T-cell (primary cell): ENCODE data around the gene DIP2C. TPM values are rescaled to one million over a fixed set of nuclear protein-coding genes. Genes with fewer than 3 reads are reported as not detected.

Experiments
- ATAC-seq, 4 experiments: fragments of 200-7000 bp in 3 of 4; fragments of 150-1000 bp in 1 of 4; cut with Tn5 transposase; replicated peaks in 1 of 4; 1 replicate in 3 of 4; 2 replicates in 1 of 4; pipeline ENCODE4 v1.10.0; 2021; ENCODE audit warnings: moderate library complexity in 3 of 4, mild to moderate bottlenecking in 2 of 4, moderate number of reproducible peaks in 1 of 4
- CTCF ChIA-PET, 2 donors: fragments of 300-600 bp; sonication (Branson Sonifier 250); formaldehyde crosslinking; loops; one replicate each; lab custom pipeline; 2022; ENCODE audit warnings: antibody characterized with exemption in 2 of 2; lab: Charles Lee
- POLR2A ChIA-PET, 2 donors: fragments of 300-600 bp; sonication (Branson Sonifier 250); formaldehyde crosslinking; loops; one replicate each; lab custom pipeline; 2022; ENCODE audit warnings: antibody characterized with exemption in 2 of 2; lab: Charles Lee
- DNase-seq, 35 experiments: peaks; one replicate each; pipeline versions ENCODE4 v3.0.0 to v3.0.0-alpha.2; 2013 to 2023
- H3K27ac ChIP-seq: one replicate; pipeline ENCODE4 v1.5.1; 2013; ENCODE audit warnings: low read length
- H3K27me3 ChIP-seq, 2 experiments: replicated peaks in 1 of 2; 1 replicate in 1 of 2; 2 replicates in 1 of 2; pipeline versions ENCODE4 v1.6.1 to v1.7.0; 2013; ENCODE audit warnings: low read length in 1 of 2, mixed read lengths in 1 of 2; ENCODE audit not compliant: control insufficient read depth in 2 of 2, insufficient read depth in 2 of 2; ENCODE audit errors: extremely low read depth in 1 of 2
- H3K36me3 ChIP-seq, 2 donors: 1 replicate in 1 of 2; 2 replicates in 1 of 2; pipeline versions ENCODE4 v1.6.1 to v1.7.0; 2013; ENCODE audit warnings: low read length in 1 of 2; ENCODE audit not compliant: control insufficient read depth in 2 of 2, insufficient read depth in 1 of 2; ENCODE audit errors: extremely low read depth in 1 of 2
- H3K4me1 ChIP-seq, 2 experiments: 1 replicate in 1 of 2; 2 replicates in 1 of 2; pipeline versions ENCODE4 v1.6.1 to v1.7.0; 2013; ENCODE audit warnings: low read length in 2 of 2, mixed read lengths in 1 of 2; ENCODE audit not compliant: insufficient read depth in 2 of 2, control insufficient read depth in 1 of 2; ENCODE audit errors: extremely low read depth in 1 of 2
- H3K4me3 ChIP-seq, 2 donors: 1 replicate in 1 of 2; 2 replicates in 1 of 2; pipeline versions ENCODE4 v1.5.1 to v1.7.0; 2013; ENCODE audit warnings: mild to moderate bottlenecking in 2 of 2, low read length in 1 of 2, moderate library complexity in 1 of 2; ENCODE audit not compliant: control insufficient read depth in 1 of 2; ENCODE audit errors: extremely low read depth in 1 of 2
- H3K9me3 ChIP-seq: 2 replicates; pipeline ENCODE4 v1.7.0; 2013
- H3K27ac Mint-ChIP-seq, 2 donors: one replicate each; pipeline ENCODE4 v1.8.0; 2020 to 2021; ENCODE audit warnings: mild to moderate bottlenecking in 2 of 2, mixed read lengths in 2 of 2
- H3K27me3 Mint-ChIP-seq, 2 donors: one replicate each; pipeline ENCODE4 v1.8.0; 2021 to 2022; ENCODE audit warnings: mixed read lengths in 2 of 2
- H3K36me3 Mint-ChIP-seq: one replicate; pipeline ENCODE4 v1.8.0; 2021; ENCODE audit warnings: mixed read lengths
- H3K4me1 Mint-ChIP-seq, 3 donors: one replicate each; pipeline ENCODE4 v1.8.0; 2020 to 2022; ENCODE audit warnings: mixed read lengths in 3 of 3, mild to moderate bottlenecking in 1 of 3
- H3K4me3 Mint-ChIP-seq, 3 donors: one replicate each; pipeline ENCODE4 v1.8.0; 2020 to 2022; ENCODE audit warnings: mild to moderate bottlenecking in 3 of 3, mixed read lengths in 3 of 3, moderate library complexity in 3 of 3
- H3K9me3 Mint-ChIP-seq, 3 donors: one replicate each; pipeline ENCODE4 v1.8.0; 2020 to 2022; ENCODE audit warnings: mixed read lengths in 3 of 3
- WGBS: methylation state at CpG from one replicate; pipeline ENCODE4 v1.1.5; 2013; ENCODE audit warnings: missing lambda C conversion rate; ENCODE audit not compliant: insufficient coverage; 5-methylcytosine and 5-hydroxymethylcytosine counted together
- total RNA-seq, 35 experiments: library from RNA in 6 of 35; stranded (reverse) in 6 of 35; fragments of 120-200 nt in 1 of 35; gene quantifications; one replicate each; pipeline versions ENCODE4 v1.2.1 to v1.2.4 and lab custom pipeline; 2013 to 2026

The DIP2C gene
- total RNA-seq, 5 donors from 2014 or later (not counting 1 experiment from before 2014, with no cell fraction given): 2.7 to 7.4 (median 4.5) TPM

- H3K36me3 Mint-ChIP-seq: no peaks in the 10 kb centered on the region
- WGBS: 73% methylated on average over 33 of the region's 35 CpGs
- H3K27me3 Mint-ChIP-seq: peaks cover 22 to 35% of the 10 kb centered on the region in 2 donors
Measured at GRCh38 chr10:624605-625332, 64.7 kb downstream of the DIP2C start.

GRCh38 chr10:624312-624604, 65.2 kb downstream of the DIP2C start:
- no peaks in the 10 kb centered on the region for H3K4me1 ChIP-seq
- Mint-ChIP-seq H3K4me1 (peaks cover 5 to 9% (median 7%) of the 10 kb centered on the region in 3 donors), H3K9me3 (no peaks in the 10 kb centered on the region), H3K27me3 (peaks cover 22 to 38% of the 10 kb centered on the region in 2 donors), H3K27ac (no peak overlapping the region), H3K4me3 (no peak overlapping the region), H3K36me3 (no peaks in the 10 kb centered on the region)
- 64% methylated on average over 8 of the region's 8 CpGs for WGBS
- ATAC-seq: no peak
- no peaks in the 10 kb centered on the region for H3K36me3 ChIP-seq
- peaks cover 3 to 47% of the 10 kb centered on the region in 2 experiments for H3K27me3 ChIP-seq
- no peaks in the 10 kb centered on the region for H3K9me3 ChIP-seq
- ChIA-PET POLR2A (no interaction called here), CTCF (no interaction called here)
- DNase-seq: no peak
- no peak overlapping the region for H3K4me3 ChIP-seq
- H3K27ac ChIP-seq: no peak overlapping the region

More at GRCh38 chr10:624605-625332, 64.7 kb downstream of the DIP2C start:
- peaks cover 3 to 48% of the 10 kb centered on the region in 2 experiments for H3K27me3 ChIP-seq
- Mint-ChIP-seq H3K9me3 (no peaks in the 10 kb centered on the region), H3K4me1 (peaks cover 5 to 7% (median 7%) of the 10 kb centered on the region in 3 donors), H3K27ac (no peak overlapping the region), H3K4me3 (no peak overlapping the region)
- H3K27ac ChIP-seq: no peak overlapping the region
- ChIA-PET CTCF (no interaction called here), POLR2A (no interaction called here)
- no peak for ATAC-seq
- no peaks in the 10 kb centered on the region for H3K9me3 ChIP-seq
- H3K4me3 ChIP-seq: no peak overlapping the region
- DNase-seq: peak in 1 of 35 experiments; percentile 8
- peaks cover 0 to under 1% of the 10 kb centered on the region in 2 experiments for H3K4me1 ChIP-seq
- H3K36me3 ChIP-seq: no peaks in the 10 kb centered on the region

GRCh38 chr10:623477-624311, 65.8 kb downstream of the DIP2C start:
- H3K4me1 Mint-ChIP-seq: peaks cover 5 to 7% (median 7%) of the 10 kb centered on the region in 3 donors
- H3K9me3 Mint-ChIP-seq: no peaks in the 10 kb centered on the region
- ATAC-seq: no peak
- H3K9me3 ChIP-seq: no peaks in the 10 kb centered on the region
- CTCF ChIA-PET: no interaction called here
- no peak overlapping the region for H3K27ac ChIP-seq
- no peak for DNase-seq
- WGBS: 77% methylated on average over 15 of the region's 24 CpGs
- H3K4me3 ChIP-seq: no peak overlapping the region
- H3K27me3 Mint-ChIP-seq: peaks cover 22 to 38% of the 10 kb centered on the region in 2 donors
- peaks cover 3 to 49% of the 10 kb centered on the region in 2 experiments for H3K27me3 ChIP-seq
- no peaks in the 10 kb centered on the region for H3K36me3 ChIP-seq
- H3K4me1 ChIP-seq: no peaks in the 10 kb centered on the region
- H3K36me3 Mint-ChIP-seq: no peaks in the 10 kb centered on the region
- H3K4me3 Mint-ChIP-seq: no peak overlapping the region
- POLR2A ChIA-PET: no interaction called here
- no peak overlapping the region for H3K27ac Mint-ChIP-seq

GRCh38 chr10:623014-623413, 66.5 kb downstream of the DIP2C start:
- H3K4me3 Mint-ChIP-seq: no peak overlapping the region
- Histone ChIP-seq H3K4me1 (no peaks in the 10 kb centered on the region), H3K27me3 (peaks cover 3 to 51% of the 10 kb centered on the region in 2 experiments), H3K27ac (no peak overlapping the region), H3K4me3 (no peak overlapping the region), H3K9me3 (no peaks in the 10 kb centered on the region), H3K36me3 (no peaks in the 10 kb centered on the region)
- no peaks in the 10 kb centered on the region for H3K9me3 Mint-ChIP-seq
- H3K27ac Mint-ChIP-seq: no peak overlapping the region
- H3K36me3 Mint-ChIP-seq: no peaks in the 10 kb centered on the region
- CTCF ChIA-PET: interaction anchor here (0.6 kb wide), 2 partner anchors 11 to 20 kb away, joined by 3 read pairs; no protein-coding TSS in a partner anchor
- DNase-seq (no peak), ATAC-seq (no peak)
- POLR2A ChIA-PET: no interaction called here
- WGBS: 96% methylated on average over 19 of the region's 19 CpGs
- peaks cover 22 to 41% of the 10 kb centered on the region in 2 donors for H3K27me3 Mint-ChIP-seq
- peaks cover 5 to 7% (median 7%) of the 10 kb centered on the region in 3 donors for H3K4me1 Mint-ChIP-seq

- Mint-ChIP-seq H3K27me3 (peaks cover 27 to 48% of the 10 kb centered on the region in 2 donors), H3K4me1 (peaks cover 5 to 7% (median 7%) of the 10 kb centered on the region in 3 donors), H3K36me3 (no peaks in the 10 kb centered on the region), H3K27ac (no peak overlapping the region), H3K9me3 (no peaks in the 10 kb centered on the region), H3K4me3 (no peak overlapping the region)
- no peaks in the 10 kb centered on the region for H3K36me3 ChIP-seq
- DNase-seq (no peak), ATAC-seq (no peak)
- H3K27ac ChIP-seq: no peak overlapping the region
- WGBS: 92% methylated on average over 5 of the region's 13 CpGs
- H3K27me3 ChIP-seq: peaks cover 3 to 50% of the 10 kb centered on the region in 2 experiments
- H3K4me3 ChIP-seq: no peak overlapping the region
- no peaks in the 10 kb centered on the region for H3K9me3 ChIP-seq
- ChIA-PET CTCF (interaction anchor here (0.6 kb wide), 2 partner anchors 11 to 19 kb away, joined by 3 read pairs; no protein-coding TSS in a partner anchor), POLR2A (no interaction called here)
- no peaks in the 10 kb centered on the region for H3K4me1 ChIP-seq
Measured at GRCh38 chr10:621981-622740, 67.3 kb downstream of the DIP2C start.

GRCh38 chr10:621513-621912, 68.0 kb downstream of the DIP2C start:
- POLR2A ChIA-PET: no interaction called here
- H3K4me3 ChIP-seq: no peak overlapping the region
- H3K27ac Mint-ChIP-seq: no peak overlapping the region

More at GRCh38 chr10:621513-621912, 68.0 kb downstream of the DIP2C start:
- H3K9me3 Mint-ChIP-seq: no peaks in the 10 kb centered on the region
- 92% methylated on average over 9 of the region's 13 CpGs for WGBS
- Histone ChIP-seq H3K27me3 (peaks cover 3 to 54% of the 10 kb centered on the region in 2 experiments), H3K27ac (no peak overlapping the region), H3K9me3 (no peaks in the 10 kb centered on the region), H3K36me3 (no peaks in the 10 kb centered on the region), H3K4me1 (no peaks in the 10 kb centered on the region)
- no peaks in the 10 kb centered on the region for H3K36me3 Mint-ChIP-seq
- H3K4me3 Mint-ChIP-seq: no peak overlapping the region
- no peak for DNase-seq
- CTCF ChIA-PET: no interaction called here
- peaks cover 27 to 52% of the 10 kb centered on the region in 2 donors for H3K27me3 Mint-ChIP-seq
- ATAC-seq: no peak
- peaks cover 5 to 7% (median 7%) of the 10 kb centered on the region in 3 donors for H3K4me1 Mint-ChIP-seq
